Mesodermal cell (in vitro differentiated cells): ENCODE data around the gene ADGRV1.
"Not testable (repeated sequence)": the region's sequence is repeated elsewhere in the genome, so short reads cannot be mapped to it uniquely, and the experiment has no call there.

ENCODE experiments used
- H3K27ac ChIP-seq: 2 replicates; pipeline ENCODE4 v1.7.0; 2013; ENCODE audit warnings: mild to moderate bottlenecking, low read depth, low read length, moderate library complexity; ENCODE audit not compliant: severe bottlenecking
- H3K36me3 ChIP-seq: 2 replicates; pipeline ENCODE4 v1.7.1; 2013; ENCODE audit warnings: mild to moderate bottlenecking, low read length, moderate library complexity; ENCODE audit not compliant: control insufficient read depth, insufficient read depth
- H3K4me1 ChIP-seq: one replicate; pipeline ENCODE4 v1.7.1; 2013; ENCODE audit warnings: mild to moderate bottlenecking, low read length; ENCODE audit not compliant: insufficient read depth, control insufficient read depth, poor library complexity, severe bottlenecking
- H3K4me3 ChIP-seq: 2 replicates; pipeline ENCODE4 v1.7.0; 2013; ENCODE audit warnings: low read length, control low read depth, mild to moderate bottlenecking; ENCODE audit not compliant: insufficient read depth, poor library complexity, severe bottlenecking; ENCODE audit errors: extremely low read depth
- H3K9me3 ChIP-seq: 2 replicates; pipeline ENCODE4 v1.7.1; 2013; ENCODE audit warnings: mild to moderate bottlenecking, low read length, moderate library complexity; ENCODE audit not compliant: control insufficient read depth
- WGBS, 2 experiments: methylation state at CpG; one replicate each; pipeline ENCODE4 v1.1.5; 2013; ENCODE audit warnings: missing lambda C conversion rate in 2 of 2; ENCODE audit not compliant: insufficient coverage in 2 of 2; 5-methylcytosine and 5-hydroxymethylcytosine counted together

Gene ADGRV1

GRCh38 chr5:90685425-90686022 is 126.9 kb downstream of the ADGRV1 start:
- Histone ChIP-seq H3K4me1 (no peaks in the 10 kb centered on the region), H3K9me3 (no peaks in the 10 kb centered on the region), H3K36me3 (no peaks in the 10 kb centered on the region), H3K27ac (no peak overlapping the region), H3K4me3 (no peak overlapping the region)
- WGBS, 2 experiments: 100% methylated on average over 3 to 4 of the region's 8 CpGs

- H3K4me1 ChIP-seq, H3K9me3 ChIP-seq, H3K4me3 ChIP-seq, H3K27ac ChIP-seq, H3K36me3 ChIP-seq: not testable (repeated sequence)
- no CpG with 5 or more reads among the region's 2 CpGs for WGBS, 2 experiments
These were observed 127.8 kb downstream of the ADGRV1 start for GRCh38 chr5:90686363-90686762.

GRCh38 chr5:90687458-90687857 is 128.9 kb downstream of the ADGRV1 start:
- not testable (repeated sequence) for H3K9me3 ChIP-seq, H3K4me3 ChIP-seq, H3K27ac ChIP-seq, H3K4me1 ChIP-seq, H3K36me3 ChIP-seq
- no CpG with 5 or more reads among the region's 3 CpGs for WGBS, 2 experiments

- Histone ChIP-seq H3K4me3 (no peak overlapping the region), H3K36me3 (no peaks in the 10 kb centered on the region), H3K9me3 (no peaks in the 10 kb centered on the region), H3K27ac (no peak overlapping the region), H3K4me1 (no peaks in the 10 kb centered on the region)
- no CpG with 5 or more reads among the region's 2 CpGs for WGBS, 2 experiments
These were observed 130.5 kb downstream of the ADGRV1 start for GRCh38 chr5:90689064-90689463.

GRCh38 chr5:90690307-90690706 is 131.7 kb downstream of the ADGRV1 start:
- Histone ChIP-seq H3K4me3 (no peak overlapping the region), H3K4me1 (no peaks in the 10 kb centered on the region), H3K27ac (no peak overlapping the region), H3K36me3 (no peaks in the 10 kb centered on the region), H3K9me3 (no peaks in the 10 kb centered on the region)

- Histone ChIP-seq H3K27ac (no peak overlapping the region), H3K4me1 (no peaks in the 10 kb centered on the region), H3K36me3 (no peaks in the 10 kb centered on the region), H3K9me3 (no peaks in the 10 kb centered on the region), H3K4me3 (no peak overlapping the region)
- 83 to 93% methylated on average over 1 to 2 of the region's 4 CpGs for WGBS, 2 experiments
These were observed 132.9 kb downstream of the ADGRV1 start for GRCh38 chr5:90691533-90691932.

GRCh38 chr5:90696153-90696552 is 137.6 kb downstream of the ADGRV1 start:
- H3K4me3 ChIP-seq: no peak overlapping the region
- H3K27ac ChIP-seq: no peak overlapping the region
- 57 to 70% methylated on average over 1 of the region's 2 CpGs for WGBS, 2 experiments
- no peaks in the 10 kb centered on the region for H3K36me3 ChIP-seq
- H3K4me1 ChIP-seq: no peaks in the 10 kb centered on the region
- no peaks in the 10 kb centered on the region for H3K9me3 ChIP-seq

- Histone ChIP-seq H3K4me3 (no peak overlapping the region), H3K27ac (no peak overlapping the region), H3K36me3 (no peaks in the 10 kb centered on the region), H3K4me1 (no peaks in the 10 kb centered on the region), H3K9me3 (no peaks in the 10 kb centered on the region)
- no CpG with 5 or more reads among the region's 2 CpGs for WGBS, 2 experiments
These were observed 141.7 kb downstream of the ADGRV1 start for GRCh38 chr5:90700299-90700698.

- no peaks in the 10 kb centered on the region for H3K9me3 ChIP-seq
- H3K27ac ChIP-seq: no peak overlapping the region
- no peak overlapping the region for H3K4me3 ChIP-seq
- H3K36me3 ChIP-seq: no peaks in the 10 kb centered on the region
- no peaks in the 10 kb centered on the region for H3K4me1 ChIP-seq
These were observed 145.3 kb downstream of the ADGRV1 start for GRCh38 chr5:90703932-90704331.

- H3K9me3 ChIP-seq: no peaks in the 10 kb centered on the region
- H3K36me3 ChIP-seq: no peaks in the 10 kb centered on the region
- H3K4me3 ChIP-seq: no peak overlapping the region
- no peaks in the 10 kb centered on the region for H3K4me1 ChIP-seq
- no CpG with 5 or more reads among the region's 1 CpG for WGBS, 2 experiments
- H3K27ac ChIP-seq: no peak overlapping the region
These were observed 149.1 kb downstream of the ADGRV1 start for GRCh38 chr5:90707698-90708097.

GRCh38 chr5:90709323-90710155 is 150.9 kb downstream of the ADGRV1 start:
- Histone ChIP-seq H3K27ac (no peak overlapping the region), H3K36me3 (no peaks in the 10 kb centered on the region), H3K4me1 (no peaks in the 10 kb centered on the region), H3K9me3 (no peaks in the 10 kb centered on the region), H3K4me3 (no peak overlapping the region)
- WGBS, 2 experiments: 86 to 100% methylated on average over 1 of the region's 1 CpG
